B cell (primary cell): ENCODE data around the gene ATXN2.

Experiments used
- EZH2 ChIP-seq: IDR thresholded peaks from 2 replicates; pipeline ENCODE4 v1.6.1; 2012; ENCODE audit warnings: borderline replicate concordance, low read depth, mild to moderate bottlenecking, moderate library complexity, low read length; ENCODE audit not compliant: insufficient read depth, poor library complexity, severe bottlenecking
- TF ChIP-seq, protein P1 (sequence below): fragments of 200-600 bp; IDR thresholded peaks from one replicate; pipeline ENCODE4 v1.8.0; 2022; ENCODE audit warnings: antibody characterized with exemption, mild to moderate bottlenecking

DNA sequence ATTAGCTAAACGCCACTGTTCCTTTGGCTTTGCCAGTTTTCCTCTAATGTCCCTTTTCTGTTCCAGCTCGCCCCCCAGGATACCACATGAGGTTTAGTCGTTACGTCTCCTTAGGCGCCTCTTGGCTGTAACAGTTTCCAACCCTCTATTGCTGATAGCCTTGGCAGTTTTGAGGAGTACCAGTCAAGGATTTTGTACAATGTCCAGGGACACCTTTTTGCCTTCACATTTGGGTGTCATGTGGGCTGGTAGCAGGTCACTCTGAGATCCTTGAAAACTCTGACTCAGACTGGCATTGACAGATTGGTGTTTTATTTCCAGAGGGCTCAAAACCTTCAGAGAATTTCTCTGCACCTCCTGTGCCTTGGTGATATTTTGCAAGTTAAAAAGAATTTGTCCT, 179.3 kb downstream of the ATXN2 start:
- TF ChIP-seq, protein P1, sequence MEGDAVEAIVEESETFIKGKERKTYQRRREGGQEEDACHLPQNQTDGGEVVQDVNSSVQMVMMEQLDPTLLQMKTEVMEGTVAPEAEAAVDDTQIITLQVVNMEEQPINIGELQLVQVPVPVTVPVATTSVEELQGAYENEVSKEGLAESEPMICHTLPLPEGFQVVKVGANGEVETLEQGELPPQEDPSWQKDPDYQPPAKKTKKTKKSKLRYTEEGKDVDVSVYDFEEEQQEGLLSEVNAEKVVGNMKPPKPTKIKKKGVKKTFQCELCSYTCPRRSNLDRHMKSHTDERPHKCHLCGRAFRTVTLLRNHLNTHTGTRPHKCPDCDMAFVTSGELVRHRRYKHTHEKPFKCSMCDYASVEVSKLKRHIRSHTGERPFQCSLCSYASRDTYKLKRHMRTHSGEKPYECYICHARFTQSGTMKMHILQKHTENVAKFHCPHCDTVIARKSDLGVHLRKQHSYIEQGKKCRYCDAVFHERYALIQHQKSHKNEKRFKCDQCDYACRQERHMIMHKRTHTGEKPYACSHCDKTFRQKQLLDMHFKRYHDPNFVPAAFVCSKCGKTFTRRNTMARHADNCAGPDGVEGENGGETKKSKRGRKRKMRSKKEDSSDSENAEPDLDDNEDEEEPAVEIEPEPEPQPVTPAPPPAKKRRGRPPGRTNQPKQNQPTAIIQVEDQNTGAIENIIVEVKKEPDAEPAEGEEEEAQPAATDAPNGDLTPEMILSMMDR: no peak
- TF ChIP-seq EZH2: no peak
